GM21737 (cell line): ENCODE measurements around the gene ALPL.

ENCODE experiments used
- ATAC-seq: cut with Tn5 transposase; IDR thresholded peaks from one replicate; pipeline ENCODE4 v1.9.1; 2021; ENCODE audit warnings: mild to moderate bottlenecking, moderate library complexity; ENCODE audit not compliant: unreplicated experiment

Gene ALPL

DNA sequence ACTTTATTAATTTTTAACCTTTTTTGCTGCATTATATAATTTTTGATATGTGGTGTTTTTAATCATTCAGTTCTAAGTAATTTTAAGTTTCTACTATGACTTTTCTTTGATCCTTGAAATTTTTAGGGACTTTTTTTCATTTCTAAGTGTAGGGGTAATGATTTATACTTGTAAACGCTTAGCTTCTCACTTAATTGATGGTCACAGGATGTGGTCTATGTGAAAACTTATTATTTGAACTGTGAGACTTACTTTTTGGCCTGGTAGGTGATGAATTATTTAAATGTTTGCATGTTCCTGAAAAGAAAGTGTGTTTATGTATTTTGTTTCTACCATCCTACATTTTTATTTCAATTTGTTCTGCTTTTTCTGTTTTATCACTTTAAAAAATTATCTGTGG, 17.2 kb downstream of the ALPL start:
- ATAC-seq = no peak

DNA sequence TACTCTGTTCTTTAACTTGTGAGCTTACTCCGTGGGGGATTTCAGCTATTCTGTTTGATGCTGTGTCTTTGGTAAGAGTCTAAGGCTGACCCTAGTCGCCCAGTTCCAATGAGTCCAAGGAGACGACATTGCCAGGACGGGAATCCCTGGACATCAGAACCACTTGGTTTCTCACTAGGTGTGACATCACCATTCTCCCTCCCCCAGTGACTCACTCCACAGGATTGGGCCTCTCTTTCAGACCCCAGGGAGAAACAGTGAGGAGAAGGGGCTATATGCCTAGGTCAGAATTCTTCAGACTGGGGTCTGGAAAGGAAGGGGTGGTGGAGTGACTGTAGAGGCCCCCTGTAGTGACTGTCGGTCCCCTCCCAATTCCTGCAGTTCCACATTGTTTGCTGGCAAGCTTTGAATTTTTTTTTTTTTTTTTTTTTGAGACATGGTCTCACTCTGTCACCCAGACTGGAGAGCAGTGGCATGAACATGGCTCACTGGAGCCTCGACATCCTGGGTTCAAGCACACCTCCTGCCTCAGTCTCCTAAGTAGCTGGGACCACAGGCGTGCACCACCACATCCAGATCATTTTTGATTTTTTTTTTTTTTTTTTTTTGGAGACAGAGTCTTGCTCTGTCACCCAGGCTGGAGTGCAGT, 21.3 kb downstream of the ALPL start:
- ATAC-seq = no peak

DNA sequence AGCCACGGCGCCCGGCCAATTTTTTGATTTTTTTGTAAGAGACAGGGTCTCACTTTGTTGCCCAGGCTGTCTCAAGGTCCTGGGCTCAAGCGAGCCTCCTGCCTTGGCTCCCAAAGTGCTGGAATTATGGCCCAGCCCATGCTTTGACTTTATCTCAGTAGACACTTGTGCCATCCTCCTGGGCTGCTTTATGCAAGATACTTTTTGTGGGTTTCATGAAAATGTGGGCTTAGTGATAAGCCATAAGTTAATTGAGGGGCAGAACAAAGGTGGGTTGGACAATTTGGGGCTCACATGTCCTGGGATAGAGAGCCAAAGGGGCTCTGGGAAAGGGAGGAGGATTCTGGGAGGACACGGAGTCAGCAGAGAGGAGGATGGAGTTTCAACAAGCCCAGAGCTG, 22.0 kb downstream of the ALPL start:
- ATAC-seq = no peak

DNA sequence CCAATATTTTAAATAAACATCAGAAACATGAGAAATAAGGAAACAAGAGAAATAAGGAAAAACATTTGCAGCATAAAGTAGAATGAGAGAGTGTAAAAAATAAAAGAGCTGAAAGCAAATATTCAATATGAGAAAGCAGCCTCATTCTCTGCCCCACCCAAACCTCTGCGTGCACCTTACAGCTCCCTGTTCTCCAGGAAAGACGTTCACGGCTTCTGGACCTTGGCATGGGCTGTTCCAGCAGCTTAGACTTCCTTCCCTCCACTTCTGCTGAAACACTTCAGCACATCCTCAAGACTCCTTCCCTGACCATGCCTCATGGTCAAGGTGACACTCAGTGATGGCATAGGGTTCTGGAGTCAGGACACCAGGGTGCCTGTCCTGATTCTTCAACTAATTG, 23.3 kb downstream of the ALPL start:
- ATAC-seq = no peak

DNA sequence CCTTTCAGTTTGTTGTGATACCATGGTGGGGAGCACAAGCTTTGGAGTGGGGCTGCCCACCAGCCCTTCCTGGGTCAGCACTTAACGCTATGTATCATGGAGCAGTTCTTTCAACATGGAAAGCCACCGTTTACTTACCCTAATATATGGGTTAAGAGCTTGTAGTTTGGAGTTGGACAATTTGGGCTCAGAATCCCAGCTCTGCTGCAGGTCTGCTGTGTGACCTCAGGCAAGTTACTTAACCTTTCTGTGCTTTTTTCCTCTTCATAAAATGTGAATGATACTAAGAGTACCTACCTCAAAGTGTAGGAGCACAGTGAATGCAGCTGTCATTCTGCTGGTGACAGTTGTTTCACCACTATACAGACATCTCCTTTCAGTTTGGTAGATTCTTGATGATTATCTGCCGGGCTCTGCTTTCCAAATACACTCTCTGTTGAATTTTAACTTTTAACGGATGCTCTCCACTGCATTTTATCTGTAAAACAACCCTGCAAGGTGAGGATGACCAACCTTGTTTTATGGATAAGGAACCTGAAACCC, 23.8 kb downstream of the ALPL start:
- ATAC-seq = no peak

DNA sequence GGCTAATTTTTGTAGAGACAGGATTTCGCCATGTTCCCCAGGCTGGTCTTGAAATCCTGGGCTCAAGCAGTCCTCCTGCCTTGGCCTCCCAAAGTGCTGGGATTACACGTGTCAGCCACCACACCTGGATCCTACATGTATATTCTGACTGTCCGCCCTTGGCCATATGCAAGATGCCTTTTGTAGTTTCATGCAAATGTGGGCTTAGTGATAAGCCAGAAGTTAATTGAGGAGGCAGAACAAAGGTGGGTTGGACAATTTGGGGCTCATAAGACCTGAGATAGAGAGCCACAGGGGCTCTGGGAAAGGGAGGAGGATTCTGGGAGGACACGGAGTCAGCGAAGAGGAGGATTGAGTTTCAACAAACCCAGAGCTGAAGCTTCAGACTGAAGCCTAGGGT, 24.9 kb downstream of the ALPL start:
- ATAC-seq = no peak

DNA sequence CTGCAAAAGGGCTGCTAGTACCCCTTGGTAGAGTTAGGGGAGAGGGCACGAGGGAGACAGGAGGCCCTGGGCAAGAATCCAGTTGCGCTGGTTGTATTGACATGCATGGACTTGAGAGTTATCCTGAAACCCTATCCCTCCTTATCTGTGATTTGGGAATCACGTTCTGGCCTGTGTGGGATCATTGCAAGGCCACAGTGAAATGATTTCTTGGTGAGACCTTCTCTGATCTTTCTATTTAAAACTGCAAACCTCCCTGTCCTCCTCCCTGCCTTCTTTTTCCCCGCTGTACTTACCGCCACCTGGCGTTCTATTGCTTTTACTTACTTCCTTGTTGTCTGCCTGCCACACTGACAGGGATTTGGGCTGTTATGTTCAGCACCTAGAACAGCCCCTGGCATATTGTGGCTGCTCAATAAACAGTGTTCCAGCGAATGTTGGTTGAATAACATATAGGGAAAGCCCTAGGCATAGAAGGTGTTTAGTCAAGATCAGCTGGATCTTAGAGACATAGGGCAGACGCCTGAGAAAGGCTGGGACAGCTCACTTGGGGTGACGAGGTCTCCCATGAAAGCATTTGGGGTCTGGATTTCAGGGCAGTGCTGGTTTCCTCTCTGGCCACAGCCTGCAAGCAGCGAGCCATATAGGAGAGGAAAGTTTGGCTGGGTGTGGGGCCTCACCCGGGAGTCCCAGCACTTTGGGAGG, 25.6 kb downstream of the ALPL start:
- ATAC-seq = no peak

DNA sequence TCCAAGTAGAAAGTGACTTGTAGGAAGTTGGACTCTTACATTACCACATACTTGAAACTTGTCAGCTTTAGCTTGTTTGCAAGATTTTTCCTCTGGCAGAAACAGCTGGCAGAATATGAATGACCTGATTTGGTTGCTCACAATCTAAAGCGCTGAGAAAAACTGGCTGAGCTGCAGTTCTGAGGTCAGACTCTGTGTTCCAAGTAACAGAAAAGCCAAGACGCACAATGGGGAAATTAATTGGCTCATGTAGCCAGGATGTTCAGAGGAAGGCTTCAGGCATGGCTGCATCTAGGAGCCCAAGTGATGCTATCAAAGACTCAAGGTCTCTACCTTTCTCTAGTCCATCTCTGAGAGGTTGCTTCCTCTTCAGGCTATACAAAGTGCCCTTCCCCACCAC, 27.0 kb downstream of the ALPL start:
- no peak for ATAC-seq

DNA sequence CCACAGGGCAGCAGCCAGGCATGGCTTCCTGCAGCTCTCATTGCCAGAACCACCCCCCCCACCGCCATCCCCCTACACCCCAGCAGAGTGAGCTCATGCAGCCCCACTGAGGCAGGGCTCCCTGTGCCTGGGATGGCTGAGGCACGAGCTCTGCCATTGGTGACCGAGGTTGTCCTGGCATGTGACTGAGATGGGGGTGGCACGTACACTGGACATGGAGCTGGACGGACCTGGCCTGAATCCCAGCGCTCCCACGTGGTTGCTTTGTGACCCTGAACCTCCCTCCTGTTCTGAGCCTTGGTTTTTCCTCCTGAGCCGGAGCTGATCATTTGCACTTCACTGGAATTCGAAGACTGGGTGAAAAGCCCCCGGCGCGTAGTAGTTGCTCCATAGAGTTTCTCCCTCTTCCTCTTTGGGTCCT, 28.3 kb downstream of the ALPL start:
- ATAC-seq = no peak

DNA sequence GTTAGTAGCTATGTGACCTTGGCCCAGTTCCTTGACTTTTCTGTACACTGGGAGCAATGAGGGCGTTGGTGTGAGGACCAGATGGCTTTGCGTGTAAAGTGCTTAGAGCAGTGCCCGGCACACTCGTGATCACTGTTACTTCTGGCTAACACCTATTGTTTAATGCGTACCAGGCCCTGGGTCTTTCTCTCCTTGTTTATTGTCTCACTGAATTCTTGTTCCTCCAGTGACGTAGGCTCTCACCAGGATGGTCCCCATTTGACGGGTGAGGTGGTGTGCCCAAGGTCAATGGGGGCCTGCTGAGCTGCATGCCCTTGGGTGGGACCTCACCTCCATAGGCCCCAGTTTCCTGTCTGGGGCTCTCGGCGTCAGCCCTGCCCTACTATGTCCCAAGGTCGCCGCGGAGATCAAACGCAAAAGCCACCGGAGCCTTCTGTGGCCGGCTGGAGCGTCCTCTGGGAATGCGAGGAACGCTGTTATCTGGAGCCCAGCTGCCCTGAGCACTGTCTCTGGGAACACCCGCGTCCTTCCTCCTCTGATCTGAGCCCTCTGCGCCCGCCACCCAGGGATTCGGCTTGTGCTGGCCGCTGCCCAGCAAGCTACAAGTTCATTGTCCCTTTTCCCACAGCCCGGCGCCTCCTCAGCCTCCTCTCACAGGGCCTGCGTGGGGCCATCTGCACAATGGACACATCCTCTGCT, 28.9 kb downstream of the ALPL start:
- no peak for ATAC-seq

DNA sequence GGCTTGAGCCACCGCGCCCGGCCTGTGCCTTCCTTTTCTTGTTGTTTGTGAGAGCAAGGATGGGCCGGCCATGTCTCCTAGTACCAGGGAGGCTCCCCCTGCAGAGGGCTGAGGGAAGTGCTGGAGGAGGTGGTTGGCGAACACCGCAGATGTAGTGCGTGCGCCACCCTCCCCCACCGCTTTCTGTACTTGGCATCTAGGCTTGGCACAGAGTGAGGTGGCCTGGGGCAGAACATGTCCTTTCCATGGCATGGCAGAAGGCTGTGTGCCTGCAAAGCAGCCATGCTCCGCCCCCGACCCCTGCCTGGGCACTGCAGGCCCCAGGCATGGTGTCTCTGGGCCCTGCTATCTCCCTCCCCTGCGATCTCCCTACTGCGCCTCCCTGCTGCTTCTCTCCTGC, 30.7 kb downstream of the ALPL start:
- ATAC-seq = no peak

DNA sequence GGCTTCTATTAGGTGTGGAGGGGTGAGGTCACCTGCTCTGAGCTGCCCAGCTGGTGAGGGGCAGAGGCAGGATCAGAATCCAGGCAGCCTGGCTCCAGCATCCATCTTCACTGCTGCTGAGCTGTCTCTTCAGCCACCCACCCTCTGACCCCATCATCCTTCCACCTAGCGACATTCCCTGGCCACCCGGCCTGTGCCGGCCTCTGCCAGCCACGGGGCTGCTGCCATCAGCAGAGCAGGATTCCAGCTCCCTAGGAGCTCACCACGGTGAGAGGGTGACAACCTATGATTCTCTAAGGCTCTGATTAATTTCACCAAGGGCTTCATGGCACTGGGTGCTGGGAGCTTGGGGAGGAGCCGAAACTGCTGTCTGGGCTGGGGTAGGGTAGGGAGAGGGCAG, 32.1 kb downstream of the ALPL start:
- no peak for ATAC-seq

DNA sequence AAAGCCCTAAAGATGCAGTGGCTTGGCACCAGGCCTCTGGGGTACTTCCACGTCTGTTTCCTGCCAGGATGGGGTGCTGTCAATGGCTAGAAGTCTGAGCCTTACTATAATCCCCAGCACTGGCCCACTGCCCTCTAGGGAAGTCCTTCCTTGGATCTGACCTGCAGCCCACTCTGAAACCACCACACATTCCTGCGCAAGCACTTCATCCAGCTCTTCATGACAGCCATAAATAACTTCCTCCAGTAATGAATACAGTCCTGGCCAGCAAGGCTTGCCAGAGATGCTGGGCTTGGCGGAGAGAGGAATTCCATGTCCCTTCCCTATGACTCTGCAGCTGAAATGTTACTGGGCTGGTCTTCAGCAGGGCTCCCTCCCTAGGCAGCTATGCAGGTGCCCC, 32.6 kb downstream of the ALPL start:
- ATAC-seq = no peak

DNA sequence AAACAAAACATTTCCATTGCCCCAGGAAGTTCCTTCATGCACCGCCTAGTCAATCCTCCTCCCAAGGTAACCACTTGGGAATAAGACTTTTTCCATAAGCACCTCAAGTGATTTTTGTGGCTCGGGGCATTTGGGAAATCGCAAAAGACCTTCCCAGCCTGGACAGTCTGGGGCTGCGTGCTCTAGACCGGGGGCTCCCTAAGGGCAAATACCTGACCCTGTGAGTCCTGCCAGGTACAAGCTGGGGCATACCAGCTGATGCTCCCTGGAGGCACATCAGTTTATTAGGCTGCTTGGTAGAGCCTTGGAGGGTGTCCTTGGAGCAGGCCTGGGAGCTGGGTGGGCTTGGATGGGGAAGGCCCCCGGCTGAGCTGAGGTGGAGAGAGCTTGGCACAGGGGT, 34.4 kb downstream of the ALPL start:
- ATAC-seq = no peak

DNA sequence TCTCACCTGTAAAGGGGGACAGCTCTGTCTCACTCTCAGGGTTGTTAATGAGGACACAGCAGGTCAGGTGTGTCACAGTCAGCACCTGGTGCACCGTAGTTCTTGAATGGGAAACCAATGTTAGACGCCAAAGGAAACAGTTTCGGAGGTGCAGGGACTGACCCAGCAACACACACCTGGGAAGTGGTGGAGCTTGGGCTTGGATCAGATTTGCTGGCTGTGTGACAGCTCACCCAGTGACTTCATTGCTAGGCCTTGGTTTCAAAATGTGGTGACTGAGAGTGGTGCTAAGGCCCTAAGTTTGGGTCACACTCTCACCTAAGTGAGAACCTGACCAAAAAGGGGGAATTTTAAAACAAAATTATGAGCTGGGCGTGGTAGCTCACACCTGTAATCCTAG, 34.9 kb downstream of the ALPL start:
- no peak for ATAC-seq

DNA sequence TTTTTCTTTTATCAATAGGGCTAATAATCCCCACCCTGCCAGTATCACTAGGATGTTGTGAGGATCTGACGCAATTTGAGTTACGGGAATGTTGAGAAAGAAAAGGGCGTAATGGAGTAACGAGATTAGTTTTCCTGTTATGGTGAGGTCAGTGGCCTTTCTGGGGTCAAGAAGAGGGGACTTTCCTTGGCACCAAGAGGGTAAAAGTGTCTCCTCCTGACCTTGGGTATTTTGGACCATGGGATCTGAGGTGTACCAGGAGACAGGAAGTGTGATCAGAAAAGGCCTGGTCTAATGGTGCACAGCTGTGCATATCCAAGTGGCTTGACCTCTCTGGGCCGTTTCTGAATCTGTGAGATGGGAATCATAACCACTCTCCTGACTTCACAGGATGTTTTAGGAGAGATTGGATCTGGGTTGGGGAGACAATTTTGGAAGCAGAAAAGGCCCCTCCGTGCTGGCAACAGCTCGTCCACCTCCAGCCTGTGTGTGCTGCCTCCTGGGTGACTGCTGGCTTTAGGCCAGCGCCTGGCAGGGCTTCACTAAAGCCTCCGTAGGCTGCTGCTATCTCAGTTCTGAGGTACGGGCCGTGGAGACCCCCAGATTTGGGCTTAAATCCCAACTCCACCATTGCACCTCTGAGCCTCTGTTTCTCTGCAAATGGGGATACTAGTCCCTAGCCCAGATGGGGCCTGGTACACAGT, 37.1 kb downstream of the ALPL start:
- ATAC-seq = no peak

DNA sequence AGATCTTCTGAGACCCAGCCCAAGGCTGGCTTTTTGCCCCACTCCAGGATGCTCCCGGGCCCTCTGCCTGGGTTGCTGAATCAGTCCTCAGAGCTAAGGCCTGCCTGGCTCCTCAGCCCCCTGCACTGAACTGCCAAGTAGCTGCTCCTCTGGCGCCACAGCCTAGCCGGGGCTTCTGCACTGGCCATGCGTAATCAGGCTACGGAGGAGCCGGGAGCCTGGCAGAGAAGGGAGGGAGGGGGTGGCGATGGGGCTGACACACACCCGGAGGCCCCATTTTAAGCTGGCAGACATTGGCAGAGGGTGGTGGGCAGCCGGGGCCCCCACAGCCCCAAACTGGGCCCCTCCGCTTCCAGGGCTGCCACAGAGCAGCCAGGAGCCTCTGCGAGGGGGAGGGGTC, 38.7 kb downstream of the ALPL start:
- no peak for ATAC-seq

DNA sequence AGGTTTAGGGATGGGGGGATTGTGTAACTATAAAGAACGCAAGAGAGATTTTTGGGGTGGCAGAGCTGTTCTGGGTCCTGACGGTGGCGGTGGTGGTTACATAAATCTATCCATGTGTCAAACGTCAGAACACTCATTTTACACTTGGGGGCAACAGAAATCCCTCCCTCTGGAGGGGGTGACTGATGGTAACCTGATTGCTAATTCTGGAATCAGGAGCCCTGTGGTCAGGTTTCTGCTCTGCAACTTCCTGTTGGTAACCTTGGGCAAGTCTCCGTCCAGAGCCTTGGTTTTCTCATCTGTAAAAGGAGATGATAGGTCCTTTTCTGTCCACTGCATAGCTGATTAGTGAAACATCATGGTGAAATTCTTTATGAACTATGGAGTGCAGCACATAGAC, 40.9 kb downstream of the ALPL start:
- no peak for ATAC-seq

DNA sequence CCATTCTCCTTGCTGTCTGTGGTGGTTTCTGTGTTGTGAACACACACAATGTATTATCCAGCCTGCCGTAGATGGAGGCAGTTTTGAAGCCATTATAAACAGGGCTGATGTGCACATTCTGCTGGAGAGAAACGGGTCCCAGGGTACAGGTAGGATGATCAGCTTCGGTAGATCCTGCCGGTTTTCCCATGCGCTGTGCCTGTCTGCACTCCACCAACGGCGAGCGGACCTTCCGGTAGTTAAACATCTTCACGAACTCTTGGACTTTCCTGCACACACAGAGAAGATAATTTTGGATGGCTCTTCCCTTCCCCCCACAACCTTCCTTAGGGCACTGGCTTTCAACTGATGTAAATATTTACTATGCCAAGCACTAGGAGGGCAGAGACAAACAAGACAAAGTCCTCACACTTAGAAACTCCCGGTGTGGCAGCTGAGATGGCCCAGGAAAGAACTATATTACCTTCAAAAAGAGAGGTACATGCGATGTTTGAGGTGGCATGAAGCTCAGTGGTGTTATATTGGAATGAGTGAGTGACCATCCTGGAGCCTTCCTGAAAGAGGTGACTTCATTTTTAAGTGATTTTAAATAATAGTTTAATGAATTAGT, 41.7 kb downstream of the ALPL start:
- no peak for ATAC-seq

DNA sequence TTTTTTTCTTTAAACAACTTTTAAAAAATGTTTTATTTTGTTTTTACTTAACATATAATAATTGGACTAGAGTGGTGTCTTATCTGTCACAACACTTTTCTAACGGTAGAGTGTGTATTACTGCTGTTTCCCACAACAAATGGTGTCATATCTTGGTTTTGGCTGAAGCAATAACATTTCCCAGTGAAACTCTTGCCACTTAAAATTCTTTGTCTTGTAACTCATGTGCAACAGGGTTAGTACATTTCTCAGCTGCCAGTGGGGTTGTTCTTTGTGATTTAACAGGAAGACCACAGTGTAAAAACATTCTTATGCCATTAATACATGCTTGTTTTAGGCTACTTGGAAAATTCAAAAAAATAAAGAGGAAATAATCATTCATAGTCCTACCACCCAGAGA, 43.5 kb downstream of the ALPL start:
- ATAC-seq = no peak
